Suprapubic skin (tissue), 4 donors: ENCODE results near the gene CAMK2N1.

Experiments used
- EP300 ChIP-seq: sonication (generic); formaldehyde crosslinking; IDR thresholded peaks from one replicate; pipeline ENCODE4 v1.6.1; 2017; ENCODE audit warnings: antibody characterized with exemption
- POLR2A ChIP-seq, 2 donors: fragments of 450-650 bp; IDR thresholded peaks; one replicate each; pipeline ENCODE4 v1.6.1; 2017; ENCODE audit warnings: antibody characterized with exemption in 2 of 2, mild to moderate bottlenecking in 2 of 2, moderate library complexity in 2 of 2
- POLR2AphosphoS5 ChIP-seq, 3 donors: sonication (generic); formaldehyde crosslinking; IDR thresholded peaks; one replicate each; pipeline ENCODE4 v1.6.1; 2017; ENCODE audit warnings: antibody characterized with exemption in 3 of 3
- TF ChIP-seq, protein P1 (sequence below), 2 donors: fragments of 200-600 bp in 1 of 2; fragments of 450-650 bp in 1 of 2; sonication (generic) in 1 of 2; IDR thresholded peaks; one replicate each; pipeline ENCODE4 v1.5.1; 2016 to 2019; ENCODE audit warnings: antibody characterized with exemption in 2 of 2, mild to moderate bottlenecking in 1 of 2, moderate library complexity in 1 of 2

DNA sequence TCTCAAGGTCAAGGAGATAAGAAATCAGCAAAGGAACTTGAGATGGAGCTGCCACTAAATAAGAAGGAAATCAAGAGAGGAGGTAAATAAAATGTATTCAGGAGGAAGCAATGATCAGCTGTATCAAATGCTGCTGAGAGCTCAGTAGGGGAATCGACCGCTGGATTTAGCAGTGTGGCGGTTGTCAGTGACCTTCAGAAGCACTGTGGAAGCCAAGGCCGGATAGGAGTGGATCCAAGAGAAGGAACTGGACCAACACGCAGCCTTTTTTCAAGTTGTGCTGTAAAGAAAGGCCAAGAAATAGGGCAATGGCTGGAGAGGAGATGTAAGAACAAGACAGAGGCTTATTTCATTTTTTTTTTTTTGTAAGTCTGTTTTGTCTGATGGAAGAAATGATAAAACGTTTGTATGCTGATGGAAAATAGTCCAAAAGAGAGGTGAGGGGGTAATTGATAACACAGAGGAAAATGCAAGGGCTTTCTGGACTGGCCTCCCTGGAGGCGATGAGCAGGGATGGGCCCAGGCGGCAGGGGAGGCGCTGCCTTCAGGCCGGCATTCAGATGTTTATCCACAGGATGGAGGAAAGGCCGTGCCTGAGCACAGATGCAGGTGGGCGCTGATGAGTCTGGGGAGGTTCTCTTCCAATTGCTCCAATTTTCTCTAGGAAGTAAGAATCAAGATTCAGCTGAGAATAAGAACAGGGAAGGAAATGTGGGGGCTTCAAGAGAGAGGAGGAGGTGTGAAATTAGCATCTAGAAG lies 48.8 kb upstream of the CAMK2N1 start:
- TF ChIP-seq, protein P1, sequence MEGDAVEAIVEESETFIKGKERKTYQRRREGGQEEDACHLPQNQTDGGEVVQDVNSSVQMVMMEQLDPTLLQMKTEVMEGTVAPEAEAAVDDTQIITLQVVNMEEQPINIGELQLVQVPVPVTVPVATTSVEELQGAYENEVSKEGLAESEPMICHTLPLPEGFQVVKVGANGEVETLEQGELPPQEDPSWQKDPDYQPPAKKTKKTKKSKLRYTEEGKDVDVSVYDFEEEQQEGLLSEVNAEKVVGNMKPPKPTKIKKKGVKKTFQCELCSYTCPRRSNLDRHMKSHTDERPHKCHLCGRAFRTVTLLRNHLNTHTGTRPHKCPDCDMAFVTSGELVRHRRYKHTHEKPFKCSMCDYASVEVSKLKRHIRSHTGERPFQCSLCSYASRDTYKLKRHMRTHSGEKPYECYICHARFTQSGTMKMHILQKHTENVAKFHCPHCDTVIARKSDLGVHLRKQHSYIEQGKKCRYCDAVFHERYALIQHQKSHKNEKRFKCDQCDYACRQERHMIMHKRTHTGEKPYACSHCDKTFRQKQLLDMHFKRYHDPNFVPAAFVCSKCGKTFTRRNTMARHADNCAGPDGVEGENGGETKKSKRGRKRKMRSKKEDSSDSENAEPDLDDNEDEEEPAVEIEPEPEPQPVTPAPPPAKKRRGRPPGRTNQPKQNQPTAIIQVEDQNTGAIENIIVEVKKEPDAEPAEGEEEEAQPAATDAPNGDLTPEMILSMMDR (IDR thresholded peaks at IDR 0.05), result no peak
- TF ChIP-seq POLR2A (IDR thresholded peaks at IDR 0.05), result no peak
- no peak for TF ChIP-seq EP300
- TF ChIP-seq POLR2AphosphoS5 (IDR thresholded peaks at IDR 0.05), result no peak
